SK-N-SH treated with all-trans-retinoic acid at 6 μM for 48 hours (cell line): ENCODE data around the gene NALCN.

Source experiments
- ATAC-seq: fragments of 200-7000 bp; cut with Tn5 transposase; 3 replicates; pipeline ENCODE4 v1.9.1; 2020; ENCODE audit warnings: mild to moderate bottlenecking, moderate library complexity
- ARNTL ChIP-seq: fragments of 450-650 bp; formaldehyde crosslinking; IDR thresholded peaks from 2 replicates; pipeline ENCODE4 v1.5.0; 2020; ENCODE audit warnings: low read depth, mild to moderate bottlenecking, moderate library complexity, borderline replicate concordance
- CSDC2 ChIP-seq: fragments of 250-450 bp; sonication (Bioruptor Pico); IDR thresholded peaks from 2 replicates; pipeline ENCODE4 v1.5.0; 2020; ENCODE audit warnings: mild to moderate bottlenecking, moderate library complexity
- ESRRG ChIP-seq: fragments of 250-450 bp; sonication (Bioruptor Pico); IDR thresholded peaks from 2 replicates; pipeline ENCODE4 v1.6.1; 2021; ENCODE audit warnings: mild to moderate bottlenecking
- GLIS3 ChIP-seq: fragments of 250-450 bp; sonication (Bioruptor Pico); IDR thresholded peaks from 2 replicates; pipeline ENCODE4 v1.5.0; 2020; ENCODE audit warnings: mild to moderate bottlenecking, moderate library complexity
- ISL1 ChIP-seq: fragments of 250-450 bp; sonication (Bioruptor Pico); IDR thresholded peaks from 2 replicates; pipeline ENCODE4 v2.1.2; 2022; ENCODE audit warnings: mild to moderate bottlenecking, moderate library complexity
- PATZ1 ChIP-seq: fragments of 250-450 bp; sonication (Bioruptor Pico); IDR thresholded peaks from 2 replicates; pipeline ENCODE4 v1.8.0; 2020; ENCODE audit warnings: mild to moderate bottlenecking, moderate library complexity, borderline replicate concordance
- PPARA ChIP-seq: fragments of 250-450 bp; sonication (Bioruptor Pico); IDR thresholded peaks from 2 replicates; pipeline ENCODE4 v1.5.0; 2020; ENCODE audit warnings: mild to moderate bottlenecking, borderline replicate concordance
- RARB ChIP-seq: fragments of 250-450 bp; sonication (Bioruptor Pico); IDR thresholded peaks from 2 replicates; pipeline ENCODE4 v1.8.0; 2021; ENCODE audit warnings: mild to moderate bottlenecking, moderate library complexity
- SNAI2 ChIP-seq: fragments of 250-450 bp; sonication (Bioruptor Pico); IDR thresholded peaks from 2 replicates; pipeline ENCODE4 v1.5.0; 2020; ENCODE audit warnings: mild to moderate bottlenecking, moderate library complexity
- TOX ChIP-seq: fragments of 250-450 bp; sonication (Bioruptor Pico); IDR thresholded peaks from 2 replicates; pipeline ENCODE4 v1.8.0; 2021; ENCODE audit warnings: mild to moderate bottlenecking, moderate library complexity, borderline replicate concordance
- TSHZ2 ChIP-seq: fragments of 250-450 bp; sonication (Bioruptor Pico); IDR thresholded peaks from 2 replicates; pipeline ENCODE4 v1.5.0; 2020; ENCODE audit warnings: mild to moderate bottlenecking, moderate library complexity
- ZC3H10 ChIP-seq: fragments of 250-450 bp; sonication (Bioruptor Pico); IDR thresholded peaks from 2 replicates; pipeline ENCODE4 v1.5.1; 2021; ENCODE audit warnings: mild to moderate bottlenecking, moderate library complexity
- ZFP3 ChIP-seq: fragments of 250-450 bp; sonication (Bioruptor Pico); IDR thresholded peaks from 2 replicates; pipeline ENCODE4 v1.5.0; 2020; ENCODE audit warnings: mild to moderate bottlenecking, moderate library complexity
- ZFP30 ChIP-seq: fragments of 450-650 bp; formaldehyde crosslinking; IDR thresholded peaks from 2 replicates; pipeline ENCODE4 v1.5.0; 2022; ENCODE audit warnings: mild to moderate bottlenecking, moderate library complexity
- ZNF565 ChIP-seq: fragments of 450-650 bp; formaldehyde crosslinking; conservative IDR thresholded peaks from 2 replicates; pipeline ENCODE4 v1.5.0; 2020; ENCODE audit warnings: low read depth, mild to moderate bottlenecking, moderate library complexity
- ZNF70 ChIP-seq: fragments of 450-650 bp; formaldehyde crosslinking; IDR thresholded peaks from 2 replicates; pipeline ENCODE4 v1.5.0; 2020; ENCODE audit warnings: mild to moderate bottlenecking, moderate library complexity
- ZNF8 ChIP-seq: fragments of 450-650 bp; formaldehyde crosslinking; IDR thresholded peaks from 2 replicates; pipeline ENCODE4 v1.5.0; 2020; ENCODE audit warnings: mild to moderate bottlenecking, moderate library complexity
- TF ChIP-seq, protein P1 (sequence below): fragments of 250-450 bp; sonication (Bioruptor Pico); IDR thresholded peaks from 2 replicates; pipeline ENCODE4 v1.8.0; 2021; ENCODE audit warnings: low read depth, mild to moderate bottlenecking, moderate library complexity, borderline replicate concordance

Gene NALCN

DNA sequence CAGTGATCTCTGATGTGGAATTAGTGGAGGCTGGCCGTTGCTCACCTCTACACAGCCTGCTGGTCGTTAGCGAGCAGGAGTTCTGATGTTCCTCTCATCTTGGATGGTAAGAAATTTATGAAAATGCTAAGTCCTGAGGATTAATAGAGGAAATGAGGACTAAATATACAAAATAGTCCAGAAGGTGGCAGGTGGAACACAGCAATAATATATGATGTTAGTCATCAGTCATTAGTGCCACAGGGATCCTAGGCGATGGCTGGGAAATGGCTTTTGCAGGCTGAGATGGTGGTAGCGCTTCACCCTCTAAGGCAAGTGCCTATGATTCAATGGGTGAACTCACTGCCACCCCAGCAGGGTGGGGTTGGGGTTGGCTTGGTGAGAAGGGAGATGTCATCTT, 403.1 kb downstream of the NALCN start:
- ATAC-seq = no peak
- TF ChIP-seq ARNTL (CRISPR knock-in tag) = no peak
- TF ChIP-seq, protein P1, sequence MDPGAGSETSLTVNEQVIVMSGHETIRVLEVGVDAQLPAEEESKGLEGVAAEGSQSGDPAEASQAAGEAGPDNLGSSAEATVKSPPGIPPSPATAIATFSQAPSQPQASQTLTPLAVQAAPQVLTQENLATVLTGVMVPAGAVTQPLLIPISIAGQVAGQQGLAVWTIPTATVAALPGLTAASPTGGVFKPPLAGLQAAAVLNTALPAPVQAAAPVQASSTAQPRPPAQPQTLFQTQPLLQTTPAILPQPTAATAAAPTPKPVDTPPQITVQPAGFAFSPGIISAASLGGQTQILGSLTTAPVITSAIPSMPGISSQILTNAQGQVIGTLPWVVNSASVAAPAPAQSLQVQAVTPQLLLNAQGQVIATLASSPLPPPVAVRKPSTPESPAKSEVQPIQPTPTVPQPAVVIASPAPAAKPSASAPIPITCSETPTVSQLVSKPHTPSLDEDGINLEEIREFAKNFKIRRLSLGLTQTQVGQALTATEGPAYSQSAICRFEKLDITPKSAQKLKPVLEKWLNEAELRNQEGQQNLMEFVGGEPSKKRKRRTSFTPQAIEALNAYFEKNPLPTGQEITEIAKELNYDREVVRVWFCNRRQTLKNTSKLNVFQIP (CRISPR knock-in tag) = no peak
- no peak for TF ChIP-seq ZNF565 (CRISPR knock-in tag)
- TF ChIP-seq PATZ1 = no peak

GRCh38 chr13:101010100-101010499, 406.2 kb downstream of the NALCN start:
- no peak for ATAC-seq
- TF ChIP-seq ARNTL (CRISPR knock-in tag) (no peak), PATZ1 (no peak), ESRRG (CRISPR knock-in tag) (no peak), TSHZ2 (CRISPR knock-in tag) (no peak), GLIS3 (no peak), PPARA (CRISPR knock-in tag) (no peak), SNAI2 (CRISPR knock-in tag) (no peak), ZC3H10 (CRISPR knock-in tag) (no peak), ZFP3 (CRISPR knock-in tag) (no peak), ZFP30 (CRISPR knock-in tag) (no peak), CSDC2 (no peak), ISL1 (CRISPR knock-in tag) (no peak), ZNF70 (CRISPR knock-in tag) (no peak), ZNF565 (CRISPR knock-in tag) (no peak), RARB (no peak), TOX (CRISPR knock-in tag) (no peak)

DNA sequence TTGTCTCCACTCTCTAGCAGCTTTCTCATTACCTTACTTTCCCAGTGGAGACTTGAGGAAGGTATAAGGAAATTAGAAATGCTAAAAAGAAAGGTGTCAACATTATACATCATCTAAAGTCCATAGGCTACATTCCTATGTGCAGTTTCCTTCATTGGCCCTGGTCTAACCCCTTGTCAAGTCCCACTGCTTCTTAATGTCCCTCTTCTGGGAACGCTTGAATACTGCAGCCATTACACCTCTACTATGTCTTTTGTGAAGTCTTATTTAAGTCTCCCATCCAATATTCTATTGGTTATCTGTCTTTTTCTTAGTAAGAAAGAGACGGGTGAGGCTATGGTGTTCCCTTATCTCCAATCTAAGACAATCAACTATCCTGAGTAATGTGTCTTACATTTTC, 409.1 kb downstream of the NALCN start:
- TF ChIP-seq ZNF8 (no peak), ZNF70 (CRISPR knock-in tag) (no peak), GLIS3 (no peak), SNAI2 (CRISPR knock-in tag) (no peak), PPARA (CRISPR knock-in tag) (no peak)
- no peak for ATAC-seq
